ENCODE measurements around the gene BCL2L12.

The BCL2L12 gene

GRCh38 chr19:49665036-49665350 lies 740 bp upstream of the BCL2L12 start:
- ATAC-seq: no peak

GRCh38 chr19:49666120-49666444 lies 349 bp downstream of the BCL2L12 start:
- no peak for ATAC-seq

GRCh38 chr19:49667473-49667872 lies 1.7 kb downstream of the BCL2L12 start:
- ATAC-seq: no peak

- ATAC-seq: no peak
These were observed 3.8 kb downstream of the BCL2L12 start for GRCh38 chr19:49669516-49669915.

GRCh38 chr19:49672131-49672919 lies 6.6 kb downstream of the BCL2L12 start:
- ATAC-seq: no peak

DNA sequence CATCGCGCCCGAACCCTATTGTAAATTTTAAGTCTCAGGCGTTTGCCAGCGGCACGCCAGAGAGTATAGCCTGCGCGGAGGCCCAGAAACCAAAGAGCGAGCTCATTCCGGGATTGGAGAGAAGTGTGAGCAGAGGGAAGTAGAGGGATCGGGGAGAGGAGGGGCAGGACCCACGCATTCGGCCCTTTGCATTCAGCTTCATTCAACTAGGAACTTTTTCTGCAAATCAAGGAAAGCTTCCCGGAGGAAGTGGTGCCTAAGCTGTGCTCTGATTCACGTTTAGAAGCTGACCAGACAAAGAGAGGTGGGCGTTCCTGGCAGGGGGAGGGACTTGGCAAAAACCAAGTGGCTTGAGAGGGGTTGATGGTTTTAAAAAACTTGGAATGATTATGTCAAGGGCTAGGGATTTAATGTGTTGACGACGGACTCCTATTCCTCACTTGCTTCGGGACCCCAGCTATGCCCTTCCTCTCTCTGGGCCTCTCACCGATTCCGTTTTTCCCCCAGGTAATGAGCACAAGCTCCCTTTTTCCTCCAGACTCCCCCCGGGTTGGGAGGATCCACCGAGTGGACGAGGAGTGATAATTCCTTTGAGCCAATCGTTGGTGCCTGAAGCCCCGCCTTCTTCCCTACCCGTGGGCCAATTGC lies 10.5 kb downstream of the BCL2L12 start:
- ATAC-seq: no peak

DNA sequence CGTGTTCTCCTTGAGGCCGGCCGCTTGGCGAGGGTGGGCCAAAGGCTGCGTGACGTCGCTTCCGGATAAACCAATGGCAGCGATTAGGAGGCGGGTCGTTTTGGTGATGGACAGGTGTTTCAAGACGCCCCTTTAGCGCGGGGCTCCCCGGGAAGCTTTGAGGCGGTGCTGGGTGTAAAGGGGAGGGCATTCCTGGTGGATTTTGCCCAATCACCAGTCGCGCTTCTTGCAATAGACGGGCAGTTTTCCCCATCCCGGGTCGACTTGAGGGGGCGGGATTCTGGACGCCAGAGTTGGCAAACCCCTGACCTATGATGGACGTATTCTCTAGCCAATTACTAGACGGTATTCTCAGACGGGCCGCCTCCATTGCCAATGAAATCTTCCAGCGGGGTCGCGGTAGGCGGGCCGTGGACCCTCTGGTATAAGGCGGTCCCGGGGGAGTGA lies 11.1 kb downstream of the BCL2L12 start:
- ATAC-seq: peak; percentile 77 to 78

DNA sequence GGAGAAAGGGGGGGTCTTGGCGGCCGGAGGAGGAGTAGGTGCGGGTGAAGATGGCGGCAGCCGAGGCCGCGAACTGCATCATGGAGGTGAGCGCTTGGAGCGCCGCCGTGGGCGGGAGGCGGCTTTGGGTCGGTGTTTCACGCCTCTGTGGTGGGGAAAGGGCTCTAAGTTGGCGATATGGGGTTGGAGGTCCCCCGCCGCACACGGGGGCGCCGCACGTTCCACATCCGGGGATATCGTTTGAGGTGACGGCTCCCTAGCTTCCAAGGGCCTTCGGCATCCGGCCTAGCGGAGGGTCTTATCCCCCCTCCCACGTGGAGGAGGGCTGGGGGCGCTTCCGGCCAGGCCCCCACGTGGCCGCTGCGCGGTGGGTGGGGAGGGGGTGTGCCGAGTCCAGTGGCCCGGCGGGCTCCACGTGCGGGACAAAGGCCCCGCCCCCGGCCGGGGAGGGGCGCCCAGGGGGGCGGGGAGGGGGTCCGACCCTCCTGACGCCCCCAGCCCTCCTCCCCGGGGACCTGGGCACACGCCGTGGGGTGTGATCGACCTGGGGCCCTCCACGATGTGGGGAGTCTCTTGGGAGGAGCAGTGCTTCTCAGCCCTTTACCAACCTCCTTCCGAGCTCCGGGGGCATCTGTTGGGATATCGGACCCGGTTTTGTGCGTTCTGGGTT lies 11.6 kb downstream of the BCL2L12 start, which contains the start of gene PRMT1:
Gene PRMT1, plus strand, starts transcription at position 41 of the 670 bp plus-strand sequence. Its CDS starts 10 bp downstream, at position 51.
- peak in 1 of 2 donors; percentile 2 for ATAC-seq

GRCh38 chr19:49677901-49678674 lies 12.4 kb downstream of the BCL2L12 start:
- peak; percentile 15 to 27 for ATAC-seq

GRCh38 chr19:49678985-49679770 lies 13.4 kb downstream of the BCL2L12 start:
- ATAC-seq: no peak

DNA sequence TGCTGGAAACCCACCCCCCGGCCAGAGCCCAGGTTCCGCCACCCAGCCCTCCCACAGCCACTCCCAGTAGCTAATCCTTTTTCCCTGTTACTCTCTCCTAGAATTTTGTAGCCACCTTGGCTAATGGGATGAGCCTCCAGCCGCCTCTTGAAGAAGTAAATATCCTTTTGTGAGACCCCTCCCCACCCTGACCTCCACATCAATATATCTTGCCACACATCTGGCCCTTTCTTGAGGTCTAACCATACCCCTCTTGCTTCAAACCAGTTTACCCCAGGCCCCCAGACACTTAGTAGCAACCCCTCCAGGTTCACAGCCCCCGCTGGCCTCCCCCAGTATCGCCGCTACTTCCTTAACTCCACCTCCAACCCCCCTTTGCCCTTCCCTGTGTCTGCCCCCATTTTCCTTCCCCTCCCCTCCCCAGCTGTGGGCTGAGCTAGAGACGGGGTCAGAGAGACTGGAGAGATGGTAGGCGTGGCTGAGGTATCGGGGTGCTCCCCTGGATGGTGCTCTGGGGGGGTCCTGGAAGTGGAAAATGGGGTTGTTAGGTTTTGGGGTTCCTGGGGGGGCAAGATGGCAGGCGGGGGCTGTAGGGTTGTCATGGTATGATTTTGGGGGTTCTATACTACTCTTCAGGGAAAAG lies 14.2 kb downstream of the BCL2L12 start:
- no peak for ATAC-seq

DNA sequence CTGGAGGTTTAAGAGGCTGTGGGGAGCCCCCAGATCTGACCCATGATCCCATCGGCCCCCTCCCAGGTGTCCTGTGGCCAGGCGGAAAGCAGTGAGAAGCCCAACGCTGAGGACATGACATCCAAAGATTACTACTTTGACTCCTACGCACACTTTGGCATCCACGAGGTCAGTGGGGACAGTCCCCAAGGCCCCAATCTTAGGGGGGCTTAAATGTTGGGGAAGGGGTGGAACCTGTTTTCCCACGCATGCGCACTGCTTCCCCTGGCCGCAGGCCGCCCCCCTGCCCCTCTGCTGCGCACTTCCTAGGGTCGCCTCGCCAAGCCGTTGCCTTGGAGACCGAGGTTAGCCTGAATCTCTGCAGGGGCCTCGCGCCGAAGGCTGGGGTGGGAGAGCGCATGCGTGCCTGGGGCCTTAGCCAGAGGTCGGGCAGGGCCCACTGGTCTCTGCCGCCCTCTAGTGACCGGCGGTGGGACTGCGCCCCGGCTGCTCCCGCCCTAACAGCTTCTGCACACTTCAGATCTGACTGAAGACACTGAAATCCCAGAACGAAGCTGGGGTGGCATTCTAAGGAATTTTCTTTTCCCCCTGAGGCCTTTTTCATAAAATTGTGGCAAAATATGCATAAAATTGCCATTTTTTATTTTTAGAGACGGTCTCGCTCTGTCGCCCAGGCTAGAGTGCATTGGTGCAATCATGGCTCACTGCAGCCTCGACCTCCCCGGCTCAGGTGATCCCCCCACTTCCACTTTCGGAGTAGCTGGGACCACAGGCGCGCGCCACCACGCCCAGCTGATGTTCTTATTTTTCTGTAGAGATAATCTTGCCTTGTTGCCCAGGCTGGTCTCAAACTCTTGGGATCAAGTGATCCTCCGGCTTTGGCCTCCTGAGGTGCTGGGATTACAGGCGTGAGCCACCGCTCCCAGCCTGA lies 15.0 kb downstream of the BCL2L12 start:
- peak; percentile 3 to 5 for ATAC-seq

DNA sequence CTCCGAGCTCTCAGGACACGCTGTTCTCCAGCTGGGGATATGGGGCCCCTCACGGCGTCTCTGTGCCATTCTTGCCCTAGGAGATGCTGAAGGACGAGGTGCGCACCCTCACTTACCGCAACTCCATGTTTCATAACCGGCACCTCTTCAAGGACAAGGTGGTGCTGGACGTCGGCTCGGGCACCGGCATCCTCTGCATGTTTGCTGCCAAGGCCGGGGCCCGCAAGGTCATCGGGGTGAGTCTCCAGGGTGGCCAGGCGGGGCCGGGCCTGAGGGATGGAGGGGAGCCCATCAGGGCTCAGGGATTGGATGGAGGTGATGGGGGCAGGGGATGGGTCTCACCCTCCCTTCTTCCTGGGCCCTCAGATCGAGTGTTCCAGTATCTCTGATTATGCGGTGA lies 16.1 kb downstream of the BCL2L12 start:
- ATAC-seq: no peak

DNA sequence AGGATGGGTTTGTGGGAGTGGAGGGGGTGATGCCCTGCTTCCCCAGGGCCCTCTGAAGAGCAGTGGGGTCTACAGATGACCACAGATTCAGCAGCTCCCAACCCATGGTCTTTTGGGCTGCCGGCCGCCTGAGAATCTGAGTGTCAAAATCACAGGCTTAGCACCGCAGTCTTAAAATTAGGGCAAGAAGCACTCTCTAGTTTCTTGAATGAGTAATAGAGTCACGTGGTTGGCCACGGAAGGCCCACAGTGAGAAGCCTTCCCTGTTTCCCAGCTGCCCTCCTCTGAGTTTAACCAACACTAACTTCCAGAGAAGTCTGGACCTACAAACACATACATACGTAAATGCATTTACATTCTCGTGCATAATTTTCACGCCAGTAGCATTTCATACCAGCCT lies 16.5 kb downstream of the BCL2L12 start:
- ATAC-seq: no peak

DNA sequence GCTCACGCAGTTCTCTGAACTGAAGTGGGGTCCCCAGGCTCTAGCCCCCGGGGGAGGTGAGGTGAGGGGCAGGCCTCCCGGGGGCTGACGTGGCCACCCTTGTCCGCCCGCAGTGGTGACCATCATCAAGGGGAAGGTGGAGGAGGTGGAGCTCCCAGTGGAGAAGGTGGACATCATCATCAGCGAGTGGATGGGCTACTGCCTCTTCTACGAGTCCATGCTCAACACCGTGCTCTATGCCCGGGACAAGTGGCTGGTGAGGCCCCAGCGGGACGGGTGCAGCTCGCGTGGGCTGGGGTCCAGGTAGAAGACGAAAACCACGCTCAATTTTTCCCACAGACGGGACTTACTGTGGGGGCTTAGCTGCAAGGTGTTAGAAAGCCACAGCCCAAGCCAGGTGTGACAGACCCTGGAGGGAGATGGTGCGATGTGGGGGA lies 18.1 kb downstream of the BCL2L12 start:
- ATAC-seq: no peak

DNA sequence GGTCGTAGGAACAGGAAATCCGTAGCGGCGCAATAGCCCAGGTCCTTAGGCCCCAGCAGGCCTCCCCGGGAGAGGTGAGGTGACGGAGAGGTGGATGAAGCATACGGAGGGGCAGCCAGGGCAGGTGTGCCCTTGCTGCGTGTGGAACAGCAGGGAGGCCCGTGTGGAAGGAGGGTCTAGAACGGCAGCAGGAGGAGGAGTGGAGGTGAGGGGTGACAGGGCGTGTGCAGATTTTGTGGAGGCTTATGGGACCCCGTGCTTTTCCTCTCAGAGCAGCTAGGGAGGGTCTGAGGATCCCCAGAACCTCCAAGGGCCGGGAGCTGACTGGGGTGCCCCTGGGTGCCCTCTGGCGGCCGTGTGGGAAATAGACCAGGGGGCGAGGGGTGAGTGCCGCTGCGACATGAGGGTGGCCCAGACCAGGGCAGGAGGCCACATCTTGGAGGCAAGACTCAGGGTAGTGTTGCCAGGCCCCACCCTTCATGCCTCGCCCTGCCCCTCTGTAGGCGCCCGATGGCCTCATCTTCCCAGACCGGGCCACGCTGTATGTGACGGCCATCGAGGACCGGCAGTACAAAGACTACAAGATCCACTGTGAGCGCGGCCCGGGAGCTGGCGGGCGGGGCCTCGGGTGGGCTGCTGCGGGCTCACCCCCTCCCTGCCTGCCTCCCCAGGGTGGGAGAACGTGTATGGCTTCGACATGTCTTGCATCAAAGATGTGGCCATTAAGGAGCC lies 18.7 kb downstream of the BCL2L12 start:
- no peak for ATAC-seq

GRCh38 chr19:49684983-49685553 lies 19.3 kb downstream of the BCL2L12 start:
- no peak for ATAC-seq

DNA sequence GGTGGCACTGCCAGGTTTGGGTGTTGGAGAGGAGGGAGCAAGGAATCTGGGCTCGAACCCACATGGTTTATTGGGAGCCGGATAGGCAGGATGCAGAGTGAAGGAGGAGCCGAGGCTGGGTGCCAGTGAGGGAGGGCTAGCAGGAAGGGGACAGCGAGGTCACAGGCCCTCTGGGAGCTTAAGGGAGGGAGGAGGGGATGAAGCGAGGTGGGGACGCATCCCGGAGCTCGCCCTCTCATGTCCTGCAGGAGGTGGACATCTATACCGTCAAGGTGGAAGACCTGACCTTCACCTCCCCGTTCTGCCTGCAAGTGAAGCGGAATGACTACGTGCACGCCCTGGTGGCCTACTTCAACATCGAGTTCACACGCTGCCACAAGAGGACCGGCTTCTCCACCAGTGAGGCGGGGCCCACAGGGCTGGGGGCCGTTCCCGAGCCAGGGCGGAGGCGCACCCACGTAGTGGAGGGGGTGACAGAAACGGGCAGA lies 20.2 kb downstream of the BCL2L12 start:
- no peak for ATAC-seq

- ATAC-seq: no peak
These were observed 20.9 kb downstream of the BCL2L12 start for GRCh38 chr19:49686503-49687088.

Measured in activated CD4-positive, CD25-positive, alpha-beta regulatory T cell treated with anti-CD3 and anti-CD28 coated beads, Interleukin-2, amount 50 U/mL, for 24 hours (primary cell).